Upper lobe of left lung (tissue), 6 donors: ENCODE results near the gene KMT2B. TPM values are rescaled to one million over a fixed set of nuclear protein-coding genes. Genes with fewer than 3 reads are reported as not detected.

Experiments
- ATAC-seq, 2 donors: fragments of 200-7000 bp; cut with Tn5 transposase; one replicate each; pipeline ENCODE4 v1.9.1; 2022; ENCODE audit warnings: mild to moderate bottlenecking in 2 of 2, moderate library complexity in 2 of 2; ENCODE audit not compliant: low FRiP score in 2 of 2
- DNase-seq, 2 donors: peaks; one replicate each; pipeline ENCODE4 v3.0.0-alpha.2; 2019 to 2020
- H3K27ac ChIP-seq, 4 donors: fragments of 200-600 bp; sonication (generic); one replicate each; pipeline ENCODE4 v1.5.1; 2016 to 2019
- H3K27me3 ChIP-seq, 4 donors: fragments of 200-600 bp; sonication (generic); one replicate each; pipeline ENCODE4 v1.5.1; 2017 to 2019
- H3K36me3 ChIP-seq, 4 donors: fragments of 200-600 bp; sonication (generic); one replicate each; pipeline ENCODE4 v1.5.1; 2016 to 2019
- H3K4me1 ChIP-seq, 4 donors: fragments of 200-600 bp; sonication (generic); one replicate each; pipeline ENCODE4 v1.5.1; 2018 to 2019
- H3K4me3 ChIP-seq, 4 donors: fragments of 200-600 bp; sonication (generic); one replicate each; pipeline ENCODE4 v1.5.1; 2017 to 2019; ENCODE audit warnings: mild to moderate bottlenecking in 2 of 4, moderate library complexity in 1 of 4
- H3K9me3 ChIP-seq, 4 donors: fragments of 200-600 bp; sonication (generic); one replicate each; pipeline ENCODE4 v1.5.1; 2018 to 2019
- CTCF ChIP-seq, 6 experiments: fragments of 450-650 bp in 4 of 6; fragments of 200-600 bp in 2 of 6; sonication (generic) in 2 of 6; IDR thresholded peaks; one replicate each; pipeline ENCODE4 v1.5.1; 2016 to 2019; ENCODE audit warnings: antibody characterized with exemption in 6 of 6
- EP300 ChIP-seq, 4 donors: sonication (generic); formaldehyde crosslinking; IDR thresholded peaks; one replicate each; pipeline ENCODE4 v1.5.1; 2017; ENCODE audit warnings: antibody characterized with exemption in 4 of 4, control low read depth in 2 of 4
- POLR2A ChIP-seq, 4 donors: fragments of 450-650 bp; IDR thresholded peaks; one replicate each; pipeline ENCODE4 v1.5.1; 2016 to 2017; ENCODE audit warnings: antibody characterized with exemption in 4 of 4, mild to moderate bottlenecking in 2 of 4
- POLR2AphosphoS5 ChIP-seq, 2 donors: sonication (generic); formaldehyde crosslinking; IDR thresholded peaks; one replicate each; pipeline ENCODE4 v1.5.1; 2017; ENCODE audit warnings: antibody characterized with exemption in 2 of 2
- WGBS, 2 donors: methylation state at CpG; one replicate each; pipeline ENCODE4 v1.1.5; 2017 to 2018; 5-methylcytosine and 5-hydroxymethylcytosine counted together
- total RNA-seq, 6 donors: library from RNA; depleted of rRNA in 4 of 6; stranded (reverse); fragments of >200 nt in 4 of 6; gene quantifications; one replicate each; pipeline versions ENCODE4 v1.1.0 to v1.2.1, GENCODE V29; 2016 to 2021
- donor health status: DM: no; HTN: no; CAD: no; lungs with moderate emphysema.
- donor health status: DM: no; HTN: yes; CAD: no; lungs with severe emphysema.

KMT2B gene
- total RNA-seq, 6 donors from 2014 or later: 23.3 to 70.2 (median 37.3) TPM

GRCh38 chr19:35708391-35708790 is 9.4 kb upstream of the KMT2B start:
- no peaks in the 10 kb centered on the region for H3K9me3 ChIP-seq
- no peak for DNase-seq

GRCh38 chr19:35710784-35711723 is 6.7 kb upstream of the KMT2B start:
- no peak for TF ChIP-seq POLR2A (IDR thresholded peaks at IDR 0.05)
- TF ChIP-seq CTCF (IDR thresholded peaks at IDR 0.05): no peak
- TF ChIP-seq EP300 (IDR thresholded peaks at IDR 0.05): no peak
- TF ChIP-seq POLR2AphosphoS5 (IDR thresholded peaks at IDR 0.05): no peak
- 64 to 66% methylated on average over 12 to 13 of the region's 13 CpGs for WGBS, 2 donors

More at GRCh38 chr19:35708391-35708790, 9.4 kb upstream of the KMT2B start:
- ATAC-seq: no peak
- H3K4me3 ChIP-seq: no peak overlapping the region
- no peaks in the 10 kb centered on the region for H3K27me3 ChIP-seq
- H3K4me1 ChIP-seq: peaks cover 0 to under 1% (median 0%) of the 10 kb centered on the region in 4 donors
- no peak overlapping the region for H3K27ac ChIP-seq
- no peak for TF ChIP-seq EP300 (IDR thresholded peaks at IDR 0.05)
- TF ChIP-seq POLR2AphosphoS5 (IDR thresholded peaks at IDR 0.05): no peak
- TF ChIP-seq CTCF (IDR thresholded peaks at IDR 0.05): no peak
- no peak for TF ChIP-seq POLR2A (IDR thresholded peaks at IDR 0.05)
- WGBS, 2 donors: 56% methylated on average over 1 of the region's 1 CpG; no CpG with 5 or more reads in 1 of the 2 donors
- H3K36me3 ChIP-seq: no peaks in the 10 kb centered on the region

GRCh38 chr19:35712567-35713505 is 5.0 kb upstream of the KMT2B start:
- TF ChIP-seq POLR2A (IDR thresholded peaks at IDR 0.05): no peak
- 57 to 83% methylated on average over 11 of the region's 11 CpGs for WGBS, 2 donors
- DNase-seq: no peak
- Histone ChIP-seq H3K9me3 (no peaks in the 10 kb centered on the region), H3K4me1 (peaks cover 8 to 19% (median 14%) of the 10 kb centered on the region in 4 donors), H3K27me3 (no peaks in the 10 kb centered on the region), H3K4me3 (no peak overlapping the region), H3K36me3 (no peaks in the 10 kb centered on the region), H3K27ac (no peak overlapping the region)
- ATAC-seq: no peak

More at GRCh38 chr19:35710784-35711723, 6.7 kb upstream of the KMT2B start:
- H3K4me3 ChIP-seq: no peak overlapping the region
- DNase-seq (no peak), ATAC-seq (no peak)
- H3K4me1 ChIP-seq: peaks cover 7 to 11% (median 8%) of the 10 kb centered on the region in 4 donors
- no peaks in the 10 kb centered on the region for H3K9me3 ChIP-seq
- no peak overlapping the region for H3K27ac ChIP-seq
- no peaks in the 10 kb centered on the region for H3K27me3 ChIP-seq
- H3K36me3 ChIP-seq: no peaks in the 10 kb centered on the region

- TF ChIP-seq EP300 (IDR thresholded peaks at IDR 0.05) (no peak), POLR2AphosphoS5 (IDR thresholded peaks at IDR 0.05) (no peak), CTCF (IDR thresholded peaks at IDR 0.05) (no peak), POLR2A (IDR thresholded peaks at IDR 0.05) (no peak)
- Histone ChIP-seq H3K27me3 (no peaks in the 10 kb centered on the region), H3K27ac (no peak overlapping the region), H3K9me3 (no peaks in the 10 kb centered on the region), H3K4me3 (no peak overlapping the region), H3K36me3 (no peaks in the 10 kb centered on the region), H3K4me1 (peaks cover 8 to 21% (median 15%) of the 10 kb centered on the region in 4 donors)
- ATAC-seq: no peak
- DNase-seq: no peak
- 70 to 80% methylated on average over 2 of the region's 2 CpGs for WGBS, 2 donors
Observed at GRCh38 chr19:35713506-35713850, 4.3 kb upstream of the KMT2B start.
